ENCODE measurements around the gene MIX23.

Gene MIX23

DNA sequence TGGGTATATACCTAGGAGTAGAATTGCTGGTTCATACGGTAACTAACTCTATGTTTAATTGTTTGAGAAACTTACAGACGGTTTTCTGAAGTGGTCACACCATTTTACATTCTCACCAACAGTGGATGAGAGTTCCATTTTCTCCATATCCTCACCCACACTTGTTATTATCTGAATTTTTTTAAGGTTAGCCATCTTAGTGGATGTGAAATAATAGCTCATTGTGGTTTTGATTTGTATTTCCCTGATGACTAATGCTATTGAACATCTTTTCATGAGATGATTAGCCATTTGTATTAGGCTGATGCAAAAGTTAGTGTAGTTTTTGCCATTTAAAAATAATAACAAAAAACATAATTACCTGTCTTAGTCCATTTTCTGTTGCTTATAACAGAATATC is 39.4 kb downstream of the MIX23 start:
- Mint-ChIP-seq H3K9me3 (peaks cover 18% of the 10 kb centered on the region), H3K4me3 (no peak overlapping the region), H3K27me3 (ENCODE audit: low read depth, poor library complexity) (peaks cover 13% of the 10 kb centered on the region), H3K36me3 (ENCODE audit: low read depth) (no peaks in the 10 kb centered on the region), H3K4me1 (no peaks in the 10 kb centered on the region), H3K27ac (no peak overlapping the region)
- TF ChIP-seq, protein P1, sequence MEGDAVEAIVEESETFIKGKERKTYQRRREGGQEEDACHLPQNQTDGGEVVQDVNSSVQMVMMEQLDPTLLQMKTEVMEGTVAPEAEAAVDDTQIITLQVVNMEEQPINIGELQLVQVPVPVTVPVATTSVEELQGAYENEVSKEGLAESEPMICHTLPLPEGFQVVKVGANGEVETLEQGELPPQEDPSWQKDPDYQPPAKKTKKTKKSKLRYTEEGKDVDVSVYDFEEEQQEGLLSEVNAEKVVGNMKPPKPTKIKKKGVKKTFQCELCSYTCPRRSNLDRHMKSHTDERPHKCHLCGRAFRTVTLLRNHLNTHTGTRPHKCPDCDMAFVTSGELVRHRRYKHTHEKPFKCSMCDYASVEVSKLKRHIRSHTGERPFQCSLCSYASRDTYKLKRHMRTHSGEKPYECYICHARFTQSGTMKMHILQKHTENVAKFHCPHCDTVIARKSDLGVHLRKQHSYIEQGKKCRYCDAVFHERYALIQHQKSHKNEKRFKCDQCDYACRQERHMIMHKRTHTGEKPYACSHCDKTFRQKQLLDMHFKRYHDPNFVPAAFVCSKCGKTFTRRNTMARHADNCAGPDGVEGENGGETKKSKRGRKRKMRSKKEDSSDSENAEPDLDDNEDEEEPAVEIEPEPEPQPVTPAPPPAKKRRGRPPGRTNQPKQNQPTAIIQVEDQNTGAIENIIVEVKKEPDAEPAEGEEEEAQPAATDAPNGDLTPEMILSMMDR (IDR thresholded peaks at IDR 0.05) = no peak
- DNase-seq = no peak

DNA sequence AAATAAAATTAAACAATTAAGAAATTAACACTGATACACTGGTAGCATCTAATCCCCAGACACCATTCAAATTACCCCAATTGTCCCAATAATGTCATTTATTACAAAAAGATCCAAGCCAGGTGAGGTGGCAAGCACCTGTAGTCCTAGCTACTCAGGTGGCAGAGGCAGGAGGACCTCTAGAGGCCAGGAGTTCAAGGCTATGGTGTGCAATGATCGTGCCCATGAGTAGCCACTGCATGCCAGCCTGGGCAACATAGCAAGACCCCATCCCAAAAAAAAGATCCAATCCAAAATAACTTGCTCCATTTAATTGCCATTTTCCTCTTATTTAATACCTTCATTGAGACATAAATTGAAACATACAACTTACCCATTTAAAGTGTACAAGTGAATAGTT is 40.2 kb downstream of the MIX23 start:
- TF ChIP-seq, protein P1 (IDR thresholded peaks at IDR 0.05) = no peak
- H3K27me3 Mint-ChIP-seq (ENCODE audit: low read depth, poor library complexity) = peaks cover 15% of the 10 kb centered on the region
- H3K9me3 Mint-ChIP-seq = peaks cover 14% of the 10 kb centered on the region
- no peak for DNase-seq
- H3K4me1 Mint-ChIP-seq = no peaks in the 10 kb centered on the region
- no peak overlapping the region for H3K27ac Mint-ChIP-seq
- H3K4me3 Mint-ChIP-seq = no peak overlapping the region
- no peaks in the 10 kb centered on the region for H3K36me3 Mint-ChIP-seq (ENCODE audit: low read depth)

DNA sequence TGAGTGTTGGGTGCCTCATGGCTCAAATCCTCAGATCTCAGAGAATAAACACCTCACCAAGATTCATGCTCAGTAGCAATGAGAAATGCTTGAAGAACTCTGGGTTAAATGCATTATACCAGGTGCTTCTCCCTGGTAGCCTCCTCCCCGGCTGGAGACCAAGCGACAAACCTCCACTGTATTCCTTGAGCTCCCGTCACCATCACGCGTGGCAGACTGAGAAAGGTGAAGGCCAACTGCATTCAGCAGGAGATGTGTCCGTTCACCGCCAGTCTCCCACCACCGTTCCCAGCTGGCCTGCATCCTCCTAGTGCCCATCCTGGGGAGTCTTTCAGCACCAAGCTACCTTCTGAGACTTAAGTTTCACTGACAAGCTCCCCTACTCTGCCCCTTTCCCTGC is 50.5 kb downstream of the MIX23 start:
- Mint-ChIP-seq H3K36me3 (ENCODE audit: low read depth) (no peaks in the 10 kb centered on the region), H3K27me3 (ENCODE audit: low read depth, poor library complexity) (peaks cover 9% of the 10 kb centered on the region)

DNA sequence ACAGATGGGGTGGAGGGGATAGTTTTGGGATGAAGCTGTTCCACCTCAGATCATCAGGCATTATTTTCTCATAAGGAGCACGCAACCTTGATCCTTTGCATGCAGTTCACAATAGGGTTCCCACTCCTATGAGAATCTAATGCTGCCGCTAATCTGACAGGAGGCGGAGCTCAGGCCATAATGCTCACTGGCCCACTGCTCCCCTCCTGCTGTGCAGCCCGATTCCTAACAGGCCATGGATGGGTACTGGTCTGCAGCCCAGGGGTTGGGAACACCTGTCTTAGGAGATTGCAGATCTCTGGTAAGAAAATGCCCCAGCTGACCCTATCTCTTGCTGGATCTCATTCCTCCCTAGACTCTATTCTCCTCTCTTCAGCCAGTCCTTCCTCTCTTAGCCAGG is 51.1 kb downstream of the MIX23 start:
- TF ChIP-seq, protein P1 (IDR thresholded peaks at IDR 0.05) = no peak
- no peak for DNase-seq
- no peak overlapping the region for H3K4me3 Mint-ChIP-seq
- no peak overlapping the region for H3K27ac Mint-ChIP-seq
- H3K9me3 Mint-ChIP-seq = no peaks in the 10 kb centered on the region
- H3K36me3 Mint-ChIP-seq (ENCODE audit: low read depth) = no peaks in the 10 kb centered on the region
- H3K4me1 Mint-ChIP-seq = no peaks in the 10 kb centered on the region
- H3K27me3 Mint-ChIP-seq (ENCODE audit: low read depth, poor library complexity) = peaks cover 9% of the 10 kb centered on the region

More for the DNA sequence above, 50.5 kb downstream of the MIX23 start:
- Mint-ChIP-seq H3K27ac (no peak overlapping the region), H3K9me3 (no peaks in the 10 kb centered on the region), H3K4me3 (no peak overlapping the region), H3K4me1 (no peaks in the 10 kb centered on the region)
- DNase-seq = no peak
- TF ChIP-seq, protein P1 (IDR thresholded peaks at IDR 0.05) = no peak

DNA sequence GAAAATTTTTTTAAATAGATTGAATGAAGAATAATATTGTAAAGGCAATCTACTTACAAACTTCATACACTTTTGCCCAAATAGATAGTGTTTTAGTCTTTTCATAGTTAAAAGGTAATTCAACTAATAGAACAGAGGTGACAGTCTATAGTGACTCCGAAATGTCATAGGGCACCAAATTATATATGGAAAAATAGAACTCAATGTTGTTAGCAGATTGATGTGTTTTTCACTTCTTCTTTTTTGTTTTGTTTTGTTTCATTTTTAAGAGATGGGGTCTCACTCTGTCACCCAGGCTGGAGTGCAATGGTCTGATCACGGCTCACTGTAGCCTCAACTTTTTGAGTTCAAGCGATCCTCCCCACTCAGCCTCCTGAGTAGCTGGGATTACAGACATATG is 57.3 kb downstream of the MIX23 start:
- no peak for DNase-seq
- Mint-ChIP-seq H3K27me3 (ENCODE audit: low read depth, poor library complexity) (peaks cover 9% of the 10 kb centered on the region), H3K27ac (no peak overlapping the region), H3K4me3 (no peak overlapping the region), H3K4me1 (no peaks in the 10 kb centered on the region), H3K36me3 (ENCODE audit: low read depth) (no peaks in the 10 kb centered on the region), H3K9me3 (no peaks in the 10 kb centered on the region)
- TF ChIP-seq, protein P1 (IDR thresholded peaks at IDR 0.05) = no peak

DNA sequence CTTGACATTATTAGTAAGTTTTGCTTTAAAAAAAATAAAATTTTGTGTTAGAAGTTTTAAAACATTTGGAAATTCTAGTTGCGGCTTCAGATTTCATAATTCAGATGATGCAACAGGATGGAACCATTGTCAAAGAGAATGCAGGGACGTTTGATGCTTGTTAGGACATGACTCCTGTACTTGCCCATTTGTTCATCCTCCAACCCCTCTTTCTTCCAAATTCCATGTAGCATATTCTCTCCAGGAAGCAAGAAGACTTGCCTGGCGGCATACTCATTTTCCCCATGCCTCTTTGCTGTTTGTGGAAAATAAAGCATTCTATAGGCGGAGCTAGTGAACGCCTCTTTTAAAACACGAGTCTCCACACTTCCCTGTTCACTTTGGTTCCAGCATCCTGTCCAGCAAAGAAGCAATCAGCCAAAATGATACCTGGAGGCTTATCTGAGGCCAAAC is 58.1 kb downstream of the MIX23 start, which contains the start of gene CSTA:
TSS of gene CSTA (plus strand) at position 378 of the 453 bp plus-strand sequence. CDS start at position 423, 45 bp downstream.
- Mint-ChIP-seq H3K36me3 (ENCODE audit: low read depth) (no peaks in the 10 kb centered on the region), H3K9me3 (peaks cover 6% of the 10 kb centered on the region), H3K27me3 (ENCODE audit: low read depth, poor library complexity) (peaks cover 9% of the 10 kb centered on the region), H3K4me1 (no peaks in the 10 kb centered on the region), H3K4me3 (no peak within 1 kb of the TSS), H3K27ac (no peak within 1 kb of the TSS)
- DNase-seq = no peak
- TF ChIP-seq, protein P1 (IDR thresholded peaks at IDR 0.05) = no peak

Data from nephron progenitor cell (in vitro differentiated cells).